ENCODE data around the gene HOXB6.

Gene HOXB6

GRCh38 chr17:48634493-48635208 lies 29.9 kb upstream of the HOXB6 start:
- no peak for DNase-seq

GRCh38 chr17:48633266-48633677 lies 28.5 kb upstream of the HOXB6 start:
- DNase-seq, result no peak

- DNase-seq, result no peak
Observed at GRCh38 chr17:48632579-48633265, 27.9 kb upstream of the HOXB6 start.

DNA sequence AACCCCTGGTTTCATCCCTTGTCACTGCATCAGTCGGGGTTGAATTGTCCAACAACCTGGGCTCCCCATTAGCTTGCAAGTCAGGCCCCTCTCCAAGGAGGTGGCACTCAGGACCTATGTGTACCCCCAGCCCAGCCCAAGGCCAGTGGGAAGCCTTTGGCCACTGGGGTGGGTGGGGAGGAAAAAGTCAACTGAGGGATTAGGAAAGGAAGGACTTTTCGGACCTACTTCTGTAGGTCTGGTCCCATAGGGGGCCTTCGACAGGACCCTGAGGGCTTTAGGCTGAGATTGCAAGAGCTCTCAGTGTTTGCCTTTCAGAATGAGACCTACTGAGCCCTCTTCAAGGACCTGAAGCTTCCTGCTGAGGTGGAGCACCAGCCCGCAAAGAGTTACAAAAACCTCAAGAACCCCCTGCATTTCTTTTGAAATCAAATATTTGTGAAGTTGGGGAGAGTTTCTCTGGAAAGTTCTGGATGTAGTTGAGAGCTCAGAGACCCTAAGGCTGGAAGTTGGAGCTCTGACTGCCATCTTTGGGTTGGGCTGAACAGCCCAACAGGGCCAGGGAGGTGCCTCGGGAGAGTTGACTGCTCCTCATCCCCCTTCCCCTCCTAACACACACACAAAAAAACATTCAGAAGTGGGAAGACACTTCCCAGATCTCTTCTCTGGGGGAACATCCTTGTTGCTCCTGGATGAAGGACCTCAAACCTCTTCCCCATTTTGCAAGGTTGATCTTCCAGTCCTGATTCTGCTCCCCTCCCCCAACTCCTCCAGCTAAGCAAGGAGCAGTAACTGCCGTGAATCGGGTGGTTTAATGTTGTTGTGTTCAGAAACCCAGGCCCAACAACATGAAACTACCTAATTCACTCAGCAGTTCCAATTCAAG lies 27.1 kb upstream of the HOXB6 start:
- no peak for DNase-seq

- DNase-seq, result no peak
Observed at GRCh38 chr17:48630925-48631692, 26.3 kb upstream of the HOXB6 start.

- no peak for DNase-seq
Observed at GRCh38 chr17:48630009-48630924, 25.5 kb upstream of the HOXB6 start.

- no peak for DNase-seq
Observed at GRCh38 chr17:48629411-48629759, 24.6 kb upstream of the HOXB6 start.

GRCh38 chr17:48628649-48629410 lies 24.0 kb upstream of the HOXB6 start:
- DNase-seq, result no peak

DNA sequence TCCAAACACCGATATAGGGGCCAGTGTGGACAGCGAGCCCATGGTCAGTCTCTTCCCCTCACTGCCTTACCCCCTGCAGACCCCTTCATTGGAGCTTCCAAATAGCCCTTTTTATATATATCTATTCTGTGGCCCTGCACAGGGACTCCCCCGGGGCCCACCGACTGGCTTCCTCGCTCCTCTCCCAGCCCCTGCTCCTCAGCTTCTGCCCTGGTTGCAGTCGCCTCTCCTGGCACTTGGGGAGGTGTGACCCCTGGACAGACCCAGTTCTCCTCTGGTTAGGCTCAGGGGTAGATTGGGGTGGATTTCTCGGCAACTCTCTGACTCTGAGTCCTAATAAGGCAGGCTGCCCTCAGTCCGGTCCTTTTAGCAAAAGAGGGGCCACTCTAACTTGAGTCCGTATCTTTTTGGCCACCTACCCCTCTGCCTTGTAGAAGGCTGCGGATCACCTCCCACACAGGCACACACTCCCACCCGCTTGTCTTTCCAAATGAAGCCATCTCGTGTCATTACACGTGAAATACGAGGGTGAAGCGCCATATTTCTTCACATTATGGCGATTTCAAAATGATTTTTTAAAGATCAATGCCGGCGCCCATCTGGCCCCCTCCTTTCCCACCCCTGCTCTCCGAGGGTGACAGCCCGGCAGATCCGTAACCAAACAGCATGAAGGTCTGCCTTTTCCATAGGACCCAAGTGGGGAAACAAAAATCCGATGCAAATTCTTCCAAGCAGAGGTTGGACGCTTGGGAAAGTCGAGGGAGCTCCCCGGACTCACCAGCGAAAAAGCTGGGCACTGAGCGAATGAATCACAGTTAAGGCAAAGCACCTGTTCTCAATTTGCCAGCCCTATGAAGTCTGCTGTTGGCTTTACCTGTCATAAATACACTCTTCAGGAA lies 23.1 kb upstream of the HOXB6 start:
- DNase-seq, result no peak

GRCh38 chr17:48627118-48627597 lies 22.4 kb upstream of the HOXB6 start:
- DNase-seq, result no peak

GRCh38 chr17:48626245-48627117 lies 21.7 kb upstream of the HOXB6 start, which contains the start of gene HOXB9:
TSS of gene HOXB9 (minus strand) at chr17:48626358. CDS start at chr17:48626269, 89 bp downstream.
- no peak for DNase-seq

GRCh38 chr17:48625495-48626244 lies 20.9 kb upstream of the HOXB6 start:
- DNase-seq, result no peak

GRCh38 chr17:48624544-48625494 lies 20.0 kb upstream of the HOXB6 start:
- no peak for DNase-seq

- no peak for DNase-seq
Observed at GRCh38 chr17:48624118-48624517, 19.3 kb upstream of the HOXB6 start.

DNA sequence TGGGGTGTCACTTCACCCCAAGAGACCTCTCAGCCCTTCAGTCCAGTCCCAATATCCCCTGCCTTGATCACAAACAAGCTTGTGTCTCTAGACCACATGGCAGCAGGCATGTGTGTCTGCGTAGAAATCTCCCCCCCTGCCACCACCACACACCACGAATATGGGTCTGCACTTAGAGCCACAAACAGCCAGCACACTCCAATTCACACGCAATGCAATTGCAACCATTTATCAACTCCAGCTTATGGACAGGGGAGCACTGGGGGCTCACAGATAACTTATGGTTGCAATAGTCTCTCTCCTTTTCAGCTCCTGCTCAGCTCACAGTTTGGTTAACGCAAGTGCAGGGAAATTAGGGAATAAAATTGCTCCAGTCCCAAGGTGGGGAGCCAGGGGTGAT lies 18.8 kb upstream of the HOXB6 start:
- DNase-seq, result no peak

DNA sequence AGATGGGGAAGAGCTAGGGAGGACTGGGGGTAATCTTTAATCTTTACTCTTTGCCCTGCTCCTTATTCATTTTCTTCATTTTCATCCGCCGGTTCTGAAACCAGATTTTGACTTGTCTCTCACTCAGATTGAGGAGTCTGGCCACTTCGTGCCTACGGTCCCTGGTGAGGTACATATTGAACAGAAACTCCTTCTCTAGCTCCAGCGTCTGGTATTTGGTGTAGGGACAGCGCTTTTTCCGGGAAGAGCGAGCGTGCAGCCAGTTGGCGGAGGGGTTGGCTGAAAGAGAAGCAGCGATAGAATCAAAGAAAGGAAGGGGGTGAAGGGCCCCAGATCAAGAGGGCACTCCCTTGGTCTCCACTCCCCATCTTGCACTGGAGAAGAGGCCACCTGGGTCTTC lies 18.1 kb upstream of the HOXB6 start:
- no peak for DNase-seq

All from NCI-H446 (cell line).